Glutamatergic neuron (in vitro differentiated cells): ENCODE results near the gene PTGR2. TPM values are rescaled to one million over a fixed set of nuclear protein-coding genes. Genes with fewer than 3 reads are reported as not detected.

Experiments
- DNase-seq: peaks from one replicate; pipeline ENCODE4 v3.0.0; 2022
- H3K27ac Mint-ChIP-seq: one replicate; pipeline ENCODE4 v1.8.0; 2020; ENCODE audit warnings: mild to moderate bottlenecking, mixed read lengths, inconsistent platforms; ENCODE audit not compliant: unreplicated experiment
- H3K27me3 Mint-ChIP-seq: one replicate; pipeline ENCODE4 v1.8.0; 2020; ENCODE audit warnings: mild to moderate bottlenecking, moderate library complexity, mixed read lengths, inconsistent platforms; ENCODE audit not compliant: unreplicated experiment
- H3K36me3 Mint-ChIP-seq: one replicate; pipeline ENCODE4 v1.8.0; 2020; ENCODE audit warnings: mild to moderate bottlenecking, mixed read lengths, inconsistent platforms; ENCODE audit not compliant: unreplicated experiment
- H3K4me1 Mint-ChIP-seq: one replicate; pipeline ENCODE4 v1.8.0; 2020; ENCODE audit warnings: mild to moderate bottlenecking, low read depth, mixed read lengths, inconsistent platforms; ENCODE audit not compliant: unreplicated experiment
- H3K4me3 Mint-ChIP-seq: one replicate; pipeline ENCODE4 v1.8.0; 2020; ENCODE audit warnings: mild to moderate bottlenecking, mixed read lengths, inconsistent platforms; ENCODE audit not compliant: unreplicated experiment
- H3K9me3 Mint-ChIP-seq: one replicate; pipeline ENCODE4 v1.8.0; 2020; ENCODE audit warnings: mild to moderate bottlenecking, moderate library complexity, mixed read lengths, inconsistent platforms; ENCODE audit not compliant: unreplicated experiment
- CTCF ChIP-seq: fragments of 200-600 bp; sonication (generic); IDR thresholded peaks from one replicate; pipeline ENCODE4 v1.5.0; 2021; ENCODE audit not compliant: partially characterized antibody, unreplicated experiment
- total RNA-seq: library from RNA; stranded (reverse); fragmentation: NEBNext Ultra II Directional; extraction: Animal tissue kit (Norgen Biotek cat#: 25700); gene quantifications from one replicate; pipeline ENCODE4 v1.2.1, GENCODE V29; 2021; ENCODE audit not compliant: unreplicated experiment

PTGR2 gene
- total RNA-seq, 1 donor from 2014 or later = 8.7 TPM

- Mint-ChIP-seq H3K4me1 (no peaks in the 10 kb centered on the region), H3K27me3 (no peaks in the 10 kb centered on the region), H3K36me3 (no peaks in the 10 kb centered on the region), H3K4me3 (no peak overlapping the region), H3K9me3 (peaks cover 1% of the 10 kb centered on the region), H3K27ac (no peak overlapping the region)
- DNase-seq = no peak
- TF ChIP-seq CTCF = no peak
These were observed 19.0 kb downstream of the PTGR2 start for GRCh38 chr14:73870525-73871235.

- TF ChIP-seq CTCF = no peak
- Mint-ChIP-seq H3K9me3 (peaks cover 1% of the 10 kb centered on the region), H3K27me3 (no peaks in the 10 kb centered on the region), H3K4me3 (no peak overlapping the region), H3K27ac (no peak overlapping the region), H3K4me1 (no peaks in the 10 kb centered on the region), H3K36me3 (no peaks in the 10 kb centered on the region)
- no peak for DNase-seq
These were observed 22.0 kb downstream of the PTGR2 start for GRCh38 chr14:73873660-73874059.

GRCh38 chr14:73877790-73878189 lies 26.2 kb downstream of the PTGR2 start:
- Mint-ChIP-seq H3K27ac (no peak overlapping the region), H3K27me3 (no peaks in the 10 kb centered on the region), H3K4me3 (no peak overlapping the region), H3K36me3 (no peaks in the 10 kb centered on the region), H3K9me3 (no peaks in the 10 kb centered on the region), H3K4me1 (no peaks in the 10 kb centered on the region)
- TF ChIP-seq CTCF = no peak
- DNase-seq = no peak

GRCh38 chr14:73878436-73878835 lies 26.8 kb downstream of the PTGR2 start:
- H3K4me3 Mint-ChIP-seq = no peak overlapping the region

More at GRCh38 chr14:73878436-73878835, 26.8 kb downstream of the PTGR2 start:
- Mint-ChIP-seq H3K27ac (no peak overlapping the region), H3K27me3 (no peaks in the 10 kb centered on the region), H3K9me3 (no peaks in the 10 kb centered on the region), H3K36me3 (no peaks in the 10 kb centered on the region), H3K4me1 (no peaks in the 10 kb centered on the region)
- no peak for DNase-seq
- no peak for TF ChIP-seq CTCF
